ENCODE data around the gene LZTR1.

DNA sequence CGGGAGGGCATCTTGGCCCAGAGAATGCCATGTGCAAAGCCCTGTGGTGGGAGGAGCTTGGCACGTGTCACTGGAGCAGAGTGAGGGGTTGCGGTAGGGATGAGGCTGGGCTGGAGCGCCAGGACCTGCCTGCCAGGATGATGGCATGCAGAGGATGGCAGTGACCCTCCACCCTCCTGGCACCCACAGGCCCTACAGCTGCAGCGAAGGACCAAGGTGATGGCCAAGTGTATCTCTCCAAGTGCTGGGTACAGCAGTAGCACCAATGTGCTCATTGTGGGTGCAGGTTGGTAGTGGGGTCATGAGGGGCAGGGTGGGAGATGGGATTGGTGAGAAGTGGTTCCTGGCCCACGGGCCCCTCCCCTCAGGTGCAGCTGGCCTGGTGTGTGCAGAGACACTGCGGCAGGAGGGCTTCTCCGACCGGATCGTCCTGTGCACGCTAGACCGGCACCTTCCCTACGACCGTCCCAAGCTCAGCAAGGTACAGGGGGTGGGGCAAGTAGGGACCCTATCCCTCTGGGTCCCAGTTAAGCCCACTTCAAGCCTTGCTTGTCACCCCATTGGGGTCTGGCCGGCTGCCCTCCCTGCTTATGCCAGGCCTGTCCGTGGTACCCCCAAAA, 7.7 kb upstream of the LZTR1 start:
- no peak for TF ChIP-seq POLR2A (IDR thresholded peaks at IDR 0.05)
- TF ChIP-seq, protein P1, sequence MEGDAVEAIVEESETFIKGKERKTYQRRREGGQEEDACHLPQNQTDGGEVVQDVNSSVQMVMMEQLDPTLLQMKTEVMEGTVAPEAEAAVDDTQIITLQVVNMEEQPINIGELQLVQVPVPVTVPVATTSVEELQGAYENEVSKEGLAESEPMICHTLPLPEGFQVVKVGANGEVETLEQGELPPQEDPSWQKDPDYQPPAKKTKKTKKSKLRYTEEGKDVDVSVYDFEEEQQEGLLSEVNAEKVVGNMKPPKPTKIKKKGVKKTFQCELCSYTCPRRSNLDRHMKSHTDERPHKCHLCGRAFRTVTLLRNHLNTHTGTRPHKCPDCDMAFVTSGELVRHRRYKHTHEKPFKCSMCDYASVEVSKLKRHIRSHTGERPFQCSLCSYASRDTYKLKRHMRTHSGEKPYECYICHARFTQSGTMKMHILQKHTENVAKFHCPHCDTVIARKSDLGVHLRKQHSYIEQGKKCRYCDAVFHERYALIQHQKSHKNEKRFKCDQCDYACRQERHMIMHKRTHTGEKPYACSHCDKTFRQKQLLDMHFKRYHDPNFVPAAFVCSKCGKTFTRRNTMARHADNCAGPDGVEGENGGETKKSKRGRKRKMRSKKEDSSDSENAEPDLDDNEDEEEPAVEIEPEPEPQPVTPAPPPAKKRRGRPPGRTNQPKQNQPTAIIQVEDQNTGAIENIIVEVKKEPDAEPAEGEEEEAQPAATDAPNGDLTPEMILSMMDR (IDR thresholded peaks at IDR 0.05): no peak

All from uterus (tissue), 2 donors.